GM21367 (cell line): Measurements from ENCODE around the gene CACNA1S.

Source experiments
- ATAC-seq: cut with Tn5 transposase; IDR thresholded peaks from one replicate; pipeline ENCODE4 v1.9.1; 2021; ENCODE audit not compliant: unreplicated experiment

CACNA1S gene

GRCh38 chr1:201112173-201112731, at the start of gene CACNA1S:
CACNA1S (minus strand) TSS chr1:201112426; CDS start chr1:201112339, 87 bp downstream.
- no peak for ATAC-seq

GRCh38 chr1:201157949-201158348, 45.7 kb upstream of the CACNA1S start:
- ATAC-seq: no peak

GRCh38 chr1:201156819-201157218, 44.6 kb upstream of the CACNA1S start:
- no peak for ATAC-seq

GRCh38 chr1:201156346-201156745, 44.1 kb upstream of the CACNA1S start:
- no peak for ATAC-seq

GRCh38 chr1:201155354-201155753, 43.1 kb upstream of the CACNA1S start:
- no peak for ATAC-seq

GRCh38 chr1:201154389-201155165, 42.4 kb upstream of the CACNA1S start, which contains the start of gene TMEM9:
TMEM9 (minus strand) TSS chr1:201154474; CDS start chr1:201153923, 551 bp downstream.
- peak; percentile 95 for ATAC-seq

GRCh38 chr1:201153474-201154388, 41.5 kb upstream of the CACNA1S start:
- ATAC-seq: peak; percentile 46

- ATAC-seq: no peak
These were observed 37.2 kb upstream of the CACNA1S start for GRCh38 chr1:201149400-201149799.

GRCh38 chr1:201147396-201148015, 35.3 kb upstream of the CACNA1S start:
- ATAC-seq: no peak

GRCh38 chr1:201146626-201147390, 34.6 kb upstream of the CACNA1S start:
- no peak for ATAC-seq

GRCh38 chr1:201145816-201146215, 33.6 kb upstream of the CACNA1S start:
- no peak for ATAC-seq

- no peak for ATAC-seq
These were observed 32.9 kb upstream of the CACNA1S start for GRCh38 chr1:201145132-201145531.

- no peak for ATAC-seq
These were observed 32.5 kb upstream of the CACNA1S start for GRCh38 chr1:201144701-201145100.

GRCh38 chr1:201143726-201144635, 31.8 kb upstream of the CACNA1S start:
- no peak for ATAC-seq

- no peak for ATAC-seq
These were observed 30.9 kb upstream of the CACNA1S start for GRCh38 chr1:201142849-201143725.

- no peak for ATAC-seq
These were observed 30.0 kb upstream of the CACNA1S start for GRCh38 chr1:201142011-201142848.

GRCh38 chr1:201141418-201141817, 29.2 kb upstream of the CACNA1S start:
- ATAC-seq: no peak

GRCh38 chr1:201140941-201141260, 28.7 kb upstream of the CACNA1S start:
- ATAC-seq: no peak
